K562 treated with DMSO at 1 percent for 24 hours (cell line): ENCODE results near the gene CDC26. TPM values are rescaled to one million over a fixed set of nuclear protein-coding genes. Genes with fewer than 3 reads are reported as not detected.

Source experiments
- total RNA-seq: library from RNA; unstranded; fragments of 300-600 nt; gene quantifications from 2 replicates; pipeline ENCODE4 v1.2.3, GENCODE V29; 2022; ENCODE audit warnings: low read depth; ENCODE audit not compliant: insufficient read depth

CDC26 gene
- 19.5 and 24.3 TPM in 2 replicates for total RNA-seq

DNA sequence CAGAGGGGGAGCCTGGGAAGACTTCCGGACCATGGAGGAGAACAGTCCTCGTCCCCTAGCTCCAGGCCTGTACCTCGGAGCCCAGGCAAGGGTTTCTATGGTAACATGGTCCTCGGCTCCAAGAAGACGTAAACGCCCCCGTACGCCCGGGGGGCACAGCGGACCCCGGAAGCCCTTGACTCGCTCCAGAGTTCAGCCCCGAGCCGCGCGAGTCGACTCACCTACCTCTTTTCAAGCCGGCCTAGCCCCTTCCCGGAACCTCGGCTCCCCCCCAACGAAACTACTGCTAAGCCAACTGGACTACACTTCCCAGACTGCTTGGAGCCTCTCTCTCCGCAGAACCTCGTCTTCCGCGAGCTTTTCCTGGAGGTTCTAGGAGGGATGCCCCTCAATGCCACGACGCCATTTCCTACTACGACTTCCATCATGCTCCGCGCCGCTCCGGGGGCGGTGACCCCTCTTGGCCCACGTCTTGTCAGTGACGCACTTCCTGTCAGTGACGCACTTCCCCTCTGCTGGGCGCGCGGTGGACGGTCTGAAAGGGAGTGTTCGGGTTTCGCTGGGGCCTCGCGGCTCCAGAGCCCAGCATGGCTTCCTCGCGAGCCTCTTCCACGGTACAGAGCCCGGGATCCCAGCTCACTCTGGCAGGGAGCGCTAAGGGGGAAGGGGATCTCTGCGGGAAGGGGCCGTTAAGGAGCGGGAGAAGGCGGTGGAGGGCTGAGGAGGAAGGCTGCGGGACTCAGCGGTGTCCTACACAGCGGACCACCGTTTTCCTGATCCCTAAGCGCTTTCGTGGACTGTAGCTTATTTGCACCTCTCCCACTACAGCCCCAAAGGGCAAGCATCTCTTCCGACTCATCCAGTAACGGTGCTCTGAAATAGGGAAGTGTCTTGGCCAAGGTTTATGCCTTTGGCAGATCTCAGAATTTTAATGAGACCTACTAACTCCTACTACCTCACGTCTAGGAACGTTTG, at the start of gene CDC26, which contains the start of gene PRPF4:
CDC26 (minus strand) TSS at position 416 of the 975 bp plus-strand sequence. CDS start 3,065 bp downstream, outside the sequence.
PRPF4 (plus strand) TSS at position 502 of the 975 bp plus-strand sequence; CDS start at position 588, 86 bp downstream.

DNA sequence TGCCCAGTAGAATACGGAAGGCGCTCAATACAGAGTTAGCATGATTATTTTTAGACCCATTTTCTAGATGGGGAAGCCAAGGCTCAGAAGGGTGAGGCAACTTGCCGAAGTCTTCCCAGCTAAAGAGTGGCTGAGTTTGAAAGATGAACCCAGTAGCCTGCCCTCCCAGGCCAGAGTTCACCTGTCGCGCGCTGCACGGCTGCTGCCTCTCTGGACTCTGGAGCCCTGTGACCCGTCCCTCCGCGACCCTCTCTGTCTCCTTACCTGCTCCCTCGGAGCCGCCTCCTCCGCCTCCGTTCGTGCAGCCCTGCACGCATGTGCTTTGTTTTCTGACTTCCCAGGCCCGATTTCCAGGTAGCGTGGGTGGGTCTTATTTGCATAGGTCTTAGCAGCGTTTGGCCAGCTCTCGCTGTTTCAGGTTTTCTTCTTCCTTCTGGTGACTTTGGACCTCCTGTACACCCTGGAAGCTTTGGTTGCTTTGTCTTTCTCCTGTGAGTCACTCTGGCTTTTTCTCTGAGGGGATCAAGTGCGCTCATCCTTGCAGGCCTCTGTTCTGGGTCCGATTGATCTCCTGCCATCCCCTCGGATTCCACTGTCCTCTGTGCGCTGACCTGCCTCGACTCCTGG, 27.5 kb upstream of the CDC26 start, which contains the start of gene RNF183:
RNF183 (minus strand) TSS at position 585 of the 627 bp plus-strand sequence. CDS start 5,192 bp downstream, outside the sequence.

DNA sequence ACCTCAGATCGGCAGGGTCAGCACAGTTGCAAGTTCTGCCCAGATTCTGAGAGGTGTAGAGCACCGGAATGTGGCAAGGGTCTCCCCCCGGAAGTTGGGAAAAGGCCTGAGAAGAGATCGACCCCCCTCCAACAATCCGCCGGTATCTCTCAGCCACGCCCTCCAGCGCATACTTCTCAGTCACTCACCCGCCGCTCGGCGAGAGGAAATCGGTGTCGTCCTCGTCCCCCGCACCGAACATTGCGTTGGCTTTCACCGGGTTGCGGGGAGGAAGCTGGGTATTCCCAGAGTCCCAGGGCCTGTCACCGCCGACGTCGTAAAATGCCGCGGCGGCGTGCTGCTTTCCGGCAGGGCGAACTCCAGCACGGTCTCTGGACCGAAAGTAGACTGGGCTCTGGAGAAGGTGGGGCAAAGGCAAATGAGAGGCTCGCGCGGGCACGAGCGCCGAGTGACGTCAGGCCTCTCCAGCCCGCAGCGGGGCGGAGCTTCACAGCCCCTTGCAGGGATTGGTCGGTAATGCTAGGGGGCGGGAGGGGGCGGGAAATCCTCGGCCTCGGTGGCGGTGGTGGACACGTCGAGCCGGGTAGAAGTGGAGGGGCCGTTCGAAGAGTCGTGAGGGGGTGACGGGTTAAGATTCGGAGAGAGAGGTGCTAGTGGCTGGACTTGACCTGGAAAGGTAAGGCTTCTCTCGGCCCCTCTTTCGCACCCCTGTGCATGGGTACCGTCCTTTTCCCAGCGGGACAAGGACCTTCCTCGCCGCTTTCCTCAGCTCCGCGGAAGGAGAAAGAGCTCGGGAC, 54.2 kb downstream of the CDC26 start, which contains the start of the genes FKBP15 and SLC31A1:
FKBP15 (minus strand) TSS at position 275 of the 797 bp plus-strand sequence; CDS start at position 241, 34 bp downstream.
SLC31A1 (plus strand) TSS at position 542 of the 797 bp plus-strand sequence. CDS start 34,605 bp downstream, outside the sequence.

Other genes starting within 250 kb of the CDC26 start
- 0.17 and 0.43 TPM in 2 replicates for gene ZFP37, start 218.8 kb downstream of the CDC26 start, total RNA-seq
- gene SLC31A2, start 124.6 kb downstream of the CDC26 start, total RNA-seq, result 4.0 and 4.8 TPM in 2 replicates
- 14.3 and 17.2 TPM in 2 replicates for gene FKBP15, start 54.3 kb downstream of the CDC26 start, total RNA-seq
- gene SLC31A1, start 54.0 kb downstream of the CDC26 start, total RNA-seq, result 33.4 and 34.5 TPM in 2 replicates
- 21.7 and 23.2 TPM in 2 replicates for gene PRPF4, start 86 bp upstream of the CDC26 start, total RNA-seq
- 0.25 and 0.78 TPM in 2 replicates for gene RNF183, start 27.8 kb upstream of the CDC26 start, total RNA-seq
- 5.6 and 6.3 TPM in 2 replicates for gene WDR31, start 64.7 kb upstream of the CDC26 start, total RNA-seq
- gene BSPRY, start 74.0 kb upstream of the CDC26 start, total RNA-seq, result 1.9 and 2.3 TPM in 2 replicates
- gene HDHD3, start 101.4 kb upstream of the CDC26 start, total RNA-seq, result 51.6 and 52.3 TPM in 2 replicates
- 57.2 and 62.6 TPM in 2 replicates for gene ALAD, start 125.7 kb upstream of the CDC26 start, total RNA-seq
- 55.0 and 62.5 TPM in 2 replicates for gene POLE3, start 135.1 kb upstream of the CDC26 start, total RNA-seq
- gene C9orf43, start 135.2 kb upstream of the CDC26 start, total RNA-seq, result 0.13 TPM in 1 of 2 replicates, not detected in the other
- 4.8 and 6.0 TPM in 2 replicates for gene RGS3, start 188.2 kb upstream of the CDC26 start, total RNA-seq